NCI-H2196 (cell line): ENCODE measurements around the gene GCC2.
"Not testable (repeated sequence)": the region's sequence is repeated elsewhere in the genome, so short reads cannot be mapped to it uniquely, and the experiment has no call there.

Experiments used
- DNase-seq: peaks from one replicate; lab custom pipeline; 2025; ENCODE audit not compliant: unreplicated experiment; lab: John Stamatoyannopoulos, UW

GCC2 gene, protein sequence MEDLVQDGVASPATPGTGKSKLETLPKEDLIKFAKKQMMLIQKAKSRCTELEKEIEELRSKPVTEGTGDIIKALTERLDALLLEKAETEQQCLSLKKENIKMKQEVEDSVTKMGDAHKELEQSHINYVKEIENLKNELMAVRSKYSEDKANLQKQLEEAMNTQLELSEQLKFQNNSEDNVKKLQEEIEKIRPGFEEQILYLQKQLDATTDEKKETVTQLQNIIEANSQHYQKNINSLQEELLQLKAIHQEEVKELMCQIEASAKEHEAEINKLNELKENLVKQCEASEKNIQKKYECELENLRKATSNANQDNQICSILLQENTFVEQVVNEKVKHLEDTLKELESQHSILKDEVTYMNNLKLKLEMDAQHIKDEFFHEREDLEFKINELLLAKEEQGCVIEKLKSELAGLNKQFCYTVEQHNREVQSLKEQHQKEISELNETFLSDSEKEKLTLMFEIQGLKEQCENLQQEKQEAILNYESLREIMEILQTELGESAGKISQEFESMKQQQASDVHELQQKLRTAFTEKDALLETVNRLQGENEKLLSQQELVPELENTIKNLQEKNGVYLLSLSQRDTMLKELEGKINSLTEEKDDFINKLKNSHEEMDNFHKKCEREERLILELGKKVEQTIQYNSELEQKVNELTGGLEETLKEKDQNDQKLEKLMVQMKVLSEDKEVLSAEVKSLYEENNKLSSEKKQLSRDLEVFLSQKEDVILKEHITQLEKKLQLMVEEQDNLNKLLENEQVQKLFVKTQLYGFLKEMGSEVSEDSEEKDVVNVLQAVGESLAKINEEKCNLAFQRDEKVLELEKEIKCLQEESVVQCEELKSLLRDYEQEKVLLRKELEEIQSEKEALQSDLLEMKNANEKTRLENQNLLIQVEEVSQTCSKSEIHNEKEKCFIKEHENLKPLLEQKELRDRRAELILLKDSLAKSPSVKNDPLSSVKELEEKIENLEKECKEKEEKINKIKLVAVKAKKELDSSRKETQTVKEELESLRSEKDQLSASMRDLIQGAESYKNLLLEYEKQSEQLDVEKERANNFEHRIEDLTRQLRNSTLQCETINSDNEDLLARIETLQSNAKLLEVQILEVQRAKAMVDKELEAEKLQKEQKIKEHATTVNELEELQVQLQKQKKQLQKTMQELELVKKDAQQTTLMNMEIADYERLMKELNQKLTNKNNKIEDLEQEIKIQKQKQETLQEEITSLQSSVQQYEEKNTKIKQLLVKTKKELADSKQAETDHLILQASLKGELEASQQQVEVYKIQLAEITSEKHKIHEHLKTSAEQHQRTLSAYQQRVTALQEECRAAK (N-terminal part only)

GRCh38 chr2:108448678-108449409 lies at the start of gene GCC2:
Gene GCC2 (plus strand): TSS chr2:108449206. CDS start chr2:108449275, 69 bp downstream.
- DNase-seq, result peak; percentile 94

GRCh38 chr2:108399479-108399878 lies 49.5 kb upstream of the GCC2 start:
- DNase-seq, result no peak

- DNase-seq, result no peak
These were observed 47.2 kb upstream of the GCC2 start for GRCh38 chr2:108401800-108402199.

- no peak for DNase-seq
These were observed 45.5 kb upstream of the GCC2 start for GRCh38 chr2:108403494-108403893.

GRCh38 chr2:108404784-108405397 lies 44.1 kb upstream of the GCC2 start:
- no peak for DNase-seq

- DNase-seq, result no peak
These were observed 40.9 kb upstream of the GCC2 start for GRCh38 chr2:108407864-108408729.

DNA sequence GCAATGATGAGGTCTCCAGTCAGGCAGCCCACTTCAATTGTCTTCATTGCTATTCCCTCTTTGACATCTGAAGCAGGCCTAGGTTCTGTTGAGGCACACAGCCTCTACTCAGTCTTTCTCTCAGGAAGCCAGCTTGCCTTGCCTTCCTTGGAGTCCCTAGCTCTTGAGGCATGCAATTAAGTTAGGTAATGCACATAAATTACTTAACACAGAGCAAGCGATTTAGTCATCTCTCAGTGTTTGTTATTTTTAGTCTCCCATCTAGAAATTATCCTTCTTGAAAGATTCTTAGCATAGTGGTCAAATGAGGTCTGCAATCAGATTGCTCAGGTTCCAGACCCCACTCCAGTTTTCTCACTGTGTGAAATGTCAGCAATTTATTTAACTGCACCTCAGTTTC lies 39.2 kb upstream of the GCC2 start:
- DNase-seq, result no peak

DNA sequence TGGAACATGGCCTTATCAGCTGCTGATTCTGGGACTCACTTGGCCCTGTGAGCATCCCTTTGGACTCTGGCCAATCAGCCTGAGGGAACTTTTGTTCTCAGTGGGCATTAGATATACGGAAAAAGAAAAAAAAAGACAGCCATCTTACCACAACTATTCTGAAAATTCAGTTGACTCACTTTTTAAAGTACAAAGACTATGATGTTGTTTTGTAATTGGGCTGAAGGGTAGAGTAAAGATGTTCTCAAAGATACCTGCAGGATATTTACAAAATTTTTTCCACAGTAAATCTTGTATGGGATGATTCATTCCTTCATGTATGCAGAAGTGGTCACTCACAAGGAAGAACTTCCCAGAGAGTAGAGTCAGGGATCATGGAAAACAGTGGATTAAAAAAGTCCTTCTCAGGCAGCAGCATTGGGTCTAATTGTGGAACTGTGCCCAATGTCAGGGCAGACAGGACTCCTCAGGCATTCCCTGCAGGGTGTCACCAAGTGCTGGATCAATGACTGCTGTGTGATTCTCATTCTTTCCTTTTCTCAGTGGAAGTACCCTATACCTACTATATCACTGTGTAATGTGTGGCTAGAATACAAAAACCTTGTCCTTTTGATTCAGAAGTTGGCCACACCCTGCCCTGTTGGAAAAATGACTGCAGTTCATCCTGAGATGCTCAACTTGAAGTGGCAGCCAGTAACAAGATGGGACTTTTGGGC lies 35.9 kb upstream of the GCC2 start:
- DNase-seq, result no peak

GRCh38 chr2:108413711-108414095 lies 35.3 kb upstream of the GCC2 start:
- DNase-seq, result no peak

DNA sequence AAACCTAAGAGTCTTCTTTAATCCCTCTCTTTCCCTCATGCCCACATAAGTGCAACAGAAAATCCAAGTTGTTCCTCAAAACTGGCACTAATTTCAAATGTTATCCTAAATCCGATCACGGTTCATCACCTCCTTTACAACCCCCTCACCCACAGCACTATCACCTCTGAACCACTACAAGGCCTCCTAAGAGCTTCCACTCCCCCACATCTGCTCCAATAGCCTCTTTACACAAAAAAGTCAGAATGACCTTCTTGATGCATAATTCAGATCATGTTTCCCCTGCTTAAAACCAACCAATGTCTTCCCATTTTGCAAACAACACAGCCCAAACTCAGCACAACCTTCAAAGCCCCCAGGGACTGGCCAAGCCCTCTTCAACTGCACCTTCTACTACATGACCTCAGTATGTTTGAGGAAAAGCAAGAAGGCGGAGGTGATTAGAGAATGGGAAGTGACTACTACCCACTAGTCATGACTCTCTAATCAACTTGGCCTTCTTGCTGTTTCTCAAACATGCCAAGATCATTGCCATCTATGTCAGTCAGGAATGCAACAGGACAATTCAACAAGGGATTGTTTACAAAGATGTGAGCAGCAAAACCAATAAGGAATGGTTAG lies 34.6 kb upstream of the GCC2 start:
- no peak for DNase-seq

GRCh38 chr2:108414945-108415344 lies 34.1 kb upstream of the GCC2 start:
- DNase-seq, result no peak

GRCh38 chr2:108417254-108417653 lies 31.8 kb upstream of the GCC2 start:
- DNase-seq, result no peak

DNA sequence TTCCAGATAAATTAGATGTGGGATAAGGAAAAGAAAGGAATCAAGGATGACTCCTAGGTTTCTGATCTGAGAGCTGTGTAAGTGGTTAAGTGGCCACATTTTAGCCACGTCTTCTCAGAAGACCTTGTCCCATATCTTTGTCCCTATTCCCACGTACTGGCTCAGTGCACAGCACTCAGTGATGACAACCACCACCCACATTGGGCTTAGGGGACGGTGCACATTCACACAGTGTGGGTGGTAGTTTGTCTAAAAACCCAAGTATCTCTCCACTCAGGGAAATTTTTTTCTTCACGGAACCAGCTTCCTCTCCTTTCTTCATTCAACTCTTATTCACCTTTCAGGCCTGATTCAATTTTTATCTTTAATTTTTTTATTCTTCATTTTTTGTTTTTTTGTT lies 30.6 kb upstream of the GCC2 start:
- no peak for DNase-seq

DNA sequence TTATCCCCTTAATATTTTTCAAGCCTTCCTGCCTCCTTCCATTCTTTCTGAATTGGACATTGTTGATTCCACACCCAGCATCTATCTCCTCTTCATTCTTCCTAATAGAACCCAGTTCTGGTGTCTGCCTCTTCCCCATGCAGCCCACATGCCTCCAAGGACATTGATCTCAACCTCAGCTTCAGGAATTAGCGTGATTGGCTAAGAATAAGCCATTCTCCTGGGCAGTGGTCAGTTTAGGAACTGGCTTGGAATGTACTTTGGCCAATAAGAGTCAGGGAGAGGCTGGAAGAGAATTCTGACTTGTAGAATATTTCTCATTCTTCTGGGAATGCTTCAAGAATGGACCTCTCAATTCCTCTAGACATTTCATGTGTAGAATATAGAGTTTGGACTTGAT lies 25.9 kb upstream of the GCC2 start:
- no peak for DNase-seq

DNA sequence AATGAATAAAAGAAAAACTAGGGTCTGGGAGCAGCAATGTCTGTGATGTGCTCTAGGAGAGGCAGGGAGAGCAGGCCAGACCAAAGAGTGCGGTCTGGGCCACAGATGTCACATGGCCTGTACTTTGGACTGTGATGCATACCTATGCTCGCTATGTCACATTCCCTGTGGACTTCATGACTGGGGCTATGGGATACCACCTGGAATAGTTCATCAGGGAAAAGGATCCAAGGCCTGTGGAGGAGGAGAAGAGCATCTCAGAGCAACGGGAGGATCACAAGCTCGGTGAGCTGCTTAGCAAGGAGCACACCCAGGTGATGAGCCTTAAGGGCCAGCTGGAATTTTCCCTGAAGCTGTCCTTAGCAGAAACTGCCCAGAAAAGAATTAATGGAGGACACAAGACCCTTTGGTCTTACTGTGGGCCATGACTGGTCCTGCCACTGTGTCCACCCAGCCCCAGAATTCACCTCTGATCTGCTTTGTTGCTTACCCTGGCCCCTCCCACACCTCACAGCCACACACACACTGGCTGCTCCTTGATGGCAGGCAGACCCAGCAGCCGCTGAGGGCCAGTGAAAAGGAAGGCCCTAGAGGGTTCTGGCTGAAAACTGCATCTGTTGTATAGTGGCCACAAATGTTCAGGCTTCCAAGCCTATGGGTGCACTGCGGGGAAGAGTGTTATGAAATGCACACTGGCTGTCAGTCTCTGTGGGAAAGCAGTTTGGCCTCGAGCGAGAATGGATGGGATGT lies 25.3 kb upstream of the GCC2 start:
- DNase-seq, result no peak

GRCh38 chr2:108428286-108429009 lies 20.6 kb upstream of the GCC2 start:
- DNase-seq, result no peak

GRCh38 chr2:108435578-108435977 lies 13.4 kb upstream of the GCC2 start:
- DNase-seq, result not testable (repeated sequence)
